Fibroblast of skin of back (primary cell): ENCODE measurements around the gene EVI5L. TPM values are rescaled to one million over a fixed set of nuclear protein-coding genes. Genes with fewer than 3 reads are reported as not detected.
"Not testable (repeated sequence)": the region's sequence is repeated elsewhere in the genome, so short reads cannot be mapped to it uniquely, and the experiment has no call there.

Source experiments
- DNase-seq: peaks from one replicate; pipeline ENCODE4 v3.0.0-alpha.2; 2013
- polyA plus RNA-seq, 2 experiments: library from polyadenylated mRNA; unstranded; fragments of 120-200 nt; gene quantifications; one replicate each; pipeline ENCODE4 v1.2.1, GENCODE V29; 2013; ENCODE audit not compliant: insufficient read length in 2 of 2

EVI5L gene
- 22.3 TPM for polyA plus RNA-seq (2013, experiment 1 of 2; ENCODE audit: insufficient read length)
- 20.7 TPM for polyA plus RNA-seq (2013, experiment 2 of 2; ENCODE audit: insufficient read length)

- DNase-seq, result peak; percentile 100
Observed at GRCh38 chr19:7829561-7830271, at the start of gene EVI5L. TSS of gene EVI5L (plus strand) at chr19:7830218. CDS start at chr19:7846543, 16,325 bp downstream.

- DNase-seq, result no peak
Observed at GRCh38 chr19:7781157-7781556, 48.9 kb upstream of the EVI5L start.

- DNase-seq, result peak; percentile 11
Observed at GRCh38 chr19:7783991-7784423, 46.0 kb upstream of the EVI5L start.

GRCh38 chr19:7784856-7785255 lies 45.2 kb upstream of the EVI5L start:
- DNase-seq, result no peak

- DNase-seq, result no peak
Observed at GRCh38 chr19:7787141-7787540, 42.9 kb upstream of the EVI5L start.

GRCh38 chr19:7787602-7788177 lies 42.3 kb upstream of the EVI5L start:
- no peak for DNase-seq

- DNase-seq, result no peak
Observed at GRCh38 chr19:7788178-7788932, 41.7 kb upstream of the EVI5L start.

GRCh38 chr19:7788933-7789323 lies 41.1 kb upstream of the EVI5L start:
- DNase-seq, result no peak

- no peak for DNase-seq
Observed at GRCh38 chr19:7789447-7789846, 40.6 kb upstream of the EVI5L start.

GRCh38 chr19:7790416-7790815 lies 39.6 kb upstream of the EVI5L start:
- DNase-seq, result no peak

- DNase-seq, result no peak
Observed at GRCh38 chr19:7792281-7792680, 37.7 kb upstream of the EVI5L start.

- not testable (repeated sequence) for DNase-seq
Observed at GRCh38 chr19:7792701-7793100, 37.3 kb upstream of the EVI5L start.

GRCh38 chr19:7793493-7793892 lies 36.5 kb upstream of the EVI5L start:
- DNase-seq, result no peak

- peak; percentile 15 for DNase-seq
Observed at GRCh38 chr19:7795555-7796161, 34.4 kb upstream of the EVI5L start.

GRCh38 chr19:7799640-7800355 lies 30.2 kb upstream of the EVI5L start:
- peak; percentile 68 for DNase-seq

- DNase-seq, result no peak
Observed at GRCh38 chr19:7801020-7801570, 28.9 kb upstream of the EVI5L start.

GRCh38 chr19:7806234-7806633 lies 23.8 kb upstream of the EVI5L start:
- DNase-seq, result no peak

- no peak for DNase-seq
Observed at GRCh38 chr19:7806876-7807275, 23.1 kb upstream of the EVI5L start.

- DNase-seq, result no peak
Observed at GRCh38 chr19:7808108-7808507, 21.9 kb upstream of the EVI5L start.

GRCh38 chr19:7811989-7812388 lies 18.0 kb upstream of the EVI5L start:
- DNase-seq, result no peak

GRCh38 chr19:7815325-7815724 lies 14.7 kb upstream of the EVI5L start:
- no peak for DNase-seq

- DNase-seq, result not testable (repeated sequence)
Observed at GRCh38 chr19:7816040-7816439, 14.0 kb upstream of the EVI5L start.
